Activated CD8-positive, alpha-beta memory T cell treated with anti-CD3 and anti-CD28 coated beads, Interleukin-2, amount 10 ng/mL, durations not matched to agents 7 days and 5 days (primary cell): ENCODE results near the gene NAA10. TPM values are rescaled to one million over a fixed set of nuclear protein-coding genes. Genes with fewer than 3 reads are reported as not detected.

Experiments
- ATAC-seq: fragments of 150-1000 bp; cut with Tn5 transposase; one replicate; pipeline ENCODE4 v1.10.0; 2021; ENCODE audit warnings: moderate library complexity
- CTCF ChIA-PET: fragments of 350-600 bp; sonication (Branson Sonifier 250); formaldehyde crosslinking; loops from one replicate; lab custom pipeline; 2021; ENCODE audit warnings: antibody characterized with exemption; lab: Charles Lee
- DNase-seq: peaks from one replicate; pipeline ENCODE4 v3.0.0-alpha.2; 2020
- H3K27ac Mint-ChIP-seq: one replicate; pipeline ENCODE4 v1.8.0; 2021; ENCODE audit warnings: mild to moderate bottlenecking, mixed read lengths
- H3K27me3 Mint-ChIP-seq: one replicate; pipeline ENCODE4 v1.8.0; 2021; ENCODE audit warnings: mixed read lengths
- H3K36me3 Mint-ChIP-seq: one replicate; pipeline ENCODE4 v1.8.0; 2021; ENCODE audit warnings: mild to moderate bottlenecking, mixed read lengths
- H3K4me1 Mint-ChIP-seq: one replicate; pipeline ENCODE4 v1.8.0; 2021; ENCODE audit warnings: mixed read lengths
- H3K4me3 Mint-ChIP-seq: one replicate; pipeline ENCODE4 v1.8.0; 2021; ENCODE audit warnings: mild to moderate bottlenecking, moderate library complexity, mixed read lengths
- H3K9me3 Mint-ChIP-seq: one replicate; pipeline ENCODE4 v1.8.0; 2022; ENCODE audit warnings: low read depth, mixed read lengths
- total RNA-seq, 2 experiments: library from RNA; stranded (reverse); gene quantifications; one replicate each; pipeline ENCODE4 v1.2.3, GENCODE V29; 2021

NAA10 gene
- total RNA-seq, 2 experiments from 2014 or later, result 92.8 to 115 TPM

GRCh38 chrX:153927922-153928760, 6.7 kb downstream of the NAA10 start:
- peaks cover 32% of the 10 kb centered on the region for H3K4me1 Mint-ChIP-seq
- peak overlapping the region; percentile 97 for H3K27ac Mint-ChIP-seq
- peaks cover 27% of the 10 kb centered on the region for H3K36me3 Mint-ChIP-seq
- peak; percentile 96 for DNase-seq
- H3K9me3 Mint-ChIP-seq, result no peaks in the 10 kb centered on the region
- peak; percentile 82 for ATAC-seq
- CTCF ChIA-PET, result interaction anchor here (1.1 to 10.2 kb wide), 3 partner anchors 21 to 201 kb away, joined by 3 to 190 read pairs (median 49); partner anchors contain the start of genes HCFC1 and RENBP
- H3K4me3 Mint-ChIP-seq, result peak overlapping the region; percentile 85
- no peaks in the 10 kb centered on the region for H3K27me3 Mint-ChIP-seq

- peak overlapping the region; percentile 85 for H3K4me3 Mint-ChIP-seq
- ATAC-seq, result peak; percentile 1
- H3K27me3 Mint-ChIP-seq, result no peaks in the 10 kb centered on the region
- CTCF ChIA-PET, result interaction anchor here (1.1 to 10.2 kb wide), 3 partner anchors 21 to 200 kb away, joined by 3 to 190 read pairs (median 49); partner anchors contain the start of genes HCFC1 and RENBP
- H3K9me3 Mint-ChIP-seq, result no peaks in the 10 kb centered on the region
- DNase-seq, result no peak
- peaks cover 35% of the 10 kb centered on the region for H3K4me1 Mint-ChIP-seq
- H3K27ac Mint-ChIP-seq, result peak overlapping the region; percentile 97
- H3K36me3 Mint-ChIP-seq, result peaks cover 27% of the 10 kb centered on the region
Observed at GRCh38 chrX:153927672-153927921, 7.2 kb downstream of the NAA10 start.

GRCh38 chrX:153926858-153927671, 7.8 kb downstream of the NAA10 start:
- Mint-ChIP-seq H3K27me3 (no peaks in the 10 kb centered on the region), H3K27ac (peak overlapping the region; percentile 97), H3K36me3 (peaks cover 29% of the 10 kb centered on the region), H3K4me3 (peak overlapping the region; percentile 85), H3K9me3 (no peaks in the 10 kb centered on the region), H3K4me1 (peaks cover 40% of the 10 kb centered on the region)
- CTCF ChIA-PET, result interaction anchor here (0.8 to 10.2 kb wide), 5 partner anchors 22 to 200 kb away, joined by 3 to 190 read pairs (median 4); partner anchors contain the start of genes HCFC1 and RENBP
- DNase-seq (peak; percentile 90), ATAC-seq (peak; percentile 42)

- H3K27me3 Mint-ChIP-seq, result no peaks in the 10 kb centered on the region
- peak overlapping the region; percentile 85 for H3K4me3 Mint-ChIP-seq
- H3K9me3 Mint-ChIP-seq, result no peaks in the 10 kb centered on the region
- peak; percentile 2 for ATAC-seq
- DNase-seq, result no peak
- H3K36me3 Mint-ChIP-seq, result peaks cover 28% of the 10 kb centered on the region
- H3K4me1 Mint-ChIP-seq, result peaks cover 41% of the 10 kb centered on the region
- H3K27ac Mint-ChIP-seq, result peak overlapping the region; percentile 97
- CTCF ChIA-PET, result interaction anchor here (0.8 to 10.2 kb wide), 6 partner anchors 22 to 159 kb away, joined by 3 to 190 read pairs (median 4); partner anchors contain the start of genes HCFC1, IDH3G, RENBP and SSR4
Observed at GRCh38 chrX:153926552-153926857, 8.3 kb downstream of the NAA10 start.

GRCh38 chrX:153925739-153926551, 8.9 kb downstream of the NAA10 start, which contains the start of gene ARHGAP4:
Gene ARHGAP4 (minus strand): TSS chrX:153926264. CDS start chrX:153926202, 62 bp downstream.
- no peaks in the 10 kb centered on the region for H3K27me3 Mint-ChIP-seq
- peak; percentile 8 for ATAC-seq
- CTCF ChIA-PET, result interaction anchor here (1.2 to 10.2 kb wide), 5 partner anchors 23 to 161 kb away, joined by 3 to 190 read pairs (median 5); partner anchors contain the start of genes HCFC1, IDH3G, PLXNB3 and RENBP
- no peaks in the 10 kb centered on the region for H3K9me3 Mint-ChIP-seq
- DNase-seq, result peak; percentile 72
- H3K4me3 Mint-ChIP-seq, result peak within 1 kb of the TSS; percentile 85
- peaks cover 25% of the 10 kb centered on the region for H3K36me3 Mint-ChIP-seq
- peaks cover 37% of the 10 kb centered on the region for H3K4me1 Mint-ChIP-seq
- H3K27ac Mint-ChIP-seq, result peak within 1 kb of the TSS; percentile 97

- no peak for DNase-seq
- H3K4me1 Mint-ChIP-seq, result peaks cover 32% of the 10 kb centered on the region
- no peak for ATAC-seq
- CTCF ChIA-PET, result interaction anchor here (1.2 to 10.2 kb wide), 6 partner anchors 10 to 161 kb away, joined by 3 to 190 read pairs (median 12); partner anchors contain the start of genes HCFC1, IDH3G, NAA10 and PLXNB3
- H3K4me3 Mint-ChIP-seq, result peak overlapping the region; percentile 85
- H3K27me3 Mint-ChIP-seq, result no peaks in the 10 kb centered on the region
- H3K9me3 Mint-ChIP-seq, result no peaks in the 10 kb centered on the region
- H3K27ac Mint-ChIP-seq, result peak overlapping the region; percentile 94
- peaks cover 23% of the 10 kb centered on the region for H3K36me3 Mint-ChIP-seq
Observed at GRCh38 chrX:153925387-153925738, 9.5 kb downstream of the NAA10 start.

- H3K27me3 Mint-ChIP-seq, result no peaks in the 10 kb centered on the region
- H3K4me1 Mint-ChIP-seq, result peaks cover 31% of the 10 kb centered on the region
- CTCF ChIA-PET, result interaction anchor here (1.3 to 10.2 kb wide), 4 partner anchors 11 to 89 kb away, joined by 3 to 190 read pairs (median 34); partner anchors contain the start of genes HCFC1, NAA10 and RENBP
- no peaks in the 10 kb centered on the region for H3K9me3 Mint-ChIP-seq
- H3K27ac Mint-ChIP-seq, result peak overlapping the region; percentile 94
- ATAC-seq, result no peak
- H3K4me3 Mint-ChIP-seq, result peak overlapping the region; percentile 85
- H3K36me3 Mint-ChIP-seq, result peaks cover 29% of the 10 kb centered on the region
- DNase-seq, result peak; percentile 65
Observed at GRCh38 chrX:153924149-153924861, 10.5 kb downstream of the NAA10 start.

- peak overlapping the region; percentile 85 for H3K4me3 Mint-ChIP-seq
- CTCF ChIA-PET, result interaction anchor here (0.5 to 10.2 kb wide), 11 partner anchors 11 to 167 kb away, joined by 3 to 190 read pairs (median 4); partner anchors contain the start of genes HCFC1, IDH3G, NAA10 and RENBP
- peaks cover 24% of the 10 kb centered on the region for H3K4me1 Mint-ChIP-seq
- DNase-seq, result no peak
- no peak for ATAC-seq
- no peaks in the 10 kb centered on the region for H3K9me3 Mint-ChIP-seq
- no peaks in the 10 kb centered on the region for H3K27me3 Mint-ChIP-seq
- peaks cover 31% of the 10 kb centered on the region for H3K36me3 Mint-ChIP-seq
- H3K27ac Mint-ChIP-seq, result peak overlapping the region; percentile 94
Observed at GRCh38 chrX:153922932-153923857, 11.6 kb downstream of the NAA10 start.

GRCh38 chrX:153921511-153922446, 13.1 kb downstream of the NAA10 start:
- no peaks in the 10 kb centered on the region for H3K27me3 Mint-ChIP-seq
- ATAC-seq, result no peak
- CTCF ChIA-PET, result interaction anchor here (1.5 to 10.2 kb wide), 4 partner anchors 10 to 47 kb away, joined by 5 to 190 read pairs (median 28); partner anchors contain the start of genes HCFC1, NAA10 and RENBP
- peak overlapping the region; percentile 85 for H3K4me3 Mint-ChIP-seq
- H3K4me1 Mint-ChIP-seq, result peaks cover 21% of the 10 kb centered on the region
- peaks cover 38% of the 10 kb centered on the region for H3K36me3 Mint-ChIP-seq
- H3K9me3 Mint-ChIP-seq, result no peaks in the 10 kb centered on the region
- no peak for DNase-seq
- peak overlapping the region; percentile 94 for H3K27ac Mint-ChIP-seq

- Mint-ChIP-seq H3K27me3 (no peaks in the 10 kb centered on the region), H3K27ac (peak overlapping the region; percentile 11), H3K36me3 (peaks cover 40% of the 10 kb centered on the region), H3K4me3 (no peak overlapping the region), H3K9me3 (no peaks in the 10 kb centered on the region), H3K4me1 (peaks cover 21% of the 10 kb centered on the region)
- DNase-seq, result no peak
- ATAC-seq, result no peak
- CTCF ChIA-PET, result interaction anchor here (7.7 to 10.2 kb wide), 2 partner anchors 28 to 48 kb away, joined by 49 to 190 read pairs; partner anchors contain the start of genes HCFC1 and RENBP
Observed at GRCh38 chrX:153921070-153921469, 13.8 kb downstream of the NAA10 start.
